Measurements from ENCODE around the gene SPTBN4. TPM values are rescaled to one million over a fixed set of nuclear protein-coding genes. Genes with fewer than 3 reads are reported as not detected.

Gene SPTBN4
- total and polyA plus RNA-seq, 2 of the 4 experiments (the other 2 are of a cell fraction): 0.72 to 0.91 TPM

- Histone ChIP-seq H3K18ac (ENCODE audit: low read depth, low read length) (no peak overlapping the region), H3K56ac (ENCODE audit: extremely low read depth, insufficient read depth, low read length) (no peak overlapping the region), H2BK15ac (ENCODE audit: low read depth, low read length) (no peak overlapping the region), H2BK20ac (ENCODE audit: low read depth, low read length) (no peak overlapping the region), H2AK5ac (ENCODE audit: low read depth, low read length) (no peak overlapping the region), H3K27ac (ENCODE audit: insufficient read depth, low read length) (no peak overlapping the region), H3K9me1 (ENCODE audit: insufficient read depth, low read length) (no peaks in the 10 kb centered on the region), H2AK9ac (replicated peaks; ENCODE audit: low read depth, low read length, poor library complexity) (no peak overlapping the region), H3K23ac (ENCODE audit: low read depth, low read length) (no peak overlapping the region), H3K9me3 (ENCODE audit: control insufficient read depth, insufficient read depth, low read length) (no peaks in the 10 kb centered on the region), H2AFZ (replicated peaks; ENCODE audit: low read length, poor library complexity) (no peak overlapping the region), H3K79me1 (ENCODE audit: low read depth in 1 of 2, low read length in 2 of 2) (no peaks in the 10 kb centered on the region), H4K5ac (ENCODE audit: low read depth, low read length) (no peak overlapping the region), H2BK120ac (ENCODE audit: low read depth, low read length) (no peak overlapping the region), H3K9ac (ENCODE audit: low read depth, low read length) (no peak overlapping the region), H3K27me3 (ENCODE audit: control insufficient read depth, insufficient read depth, low read length) (peaks cover 24% of the 10 kb centered on the region), H2BK5ac (ENCODE audit: low read depth, low read length, poor library complexity, severe bottlenecking) (no peak overlapping the region), H3K4me2 (ENCODE audit: low read depth, low read length) (no peak overlapping the region), H3K4me3 (ENCODE audit: insufficient read depth, low read depth, low read length) (no peak overlapping the region), H3K4ac (ENCODE audit: low read depth, low read length) (no peak overlapping the region), H4K8ac (ENCODE audit: low read depth in 2 of 2, low read length in 2 of 2) (no peak overlapping the region), H4K91ac (ENCODE audit: insufficient read depth, low read depth, low read length) (no peak overlapping the region), H3K4me1 (ENCODE audit: control insufficient read depth, insufficient read depth, low read length) (no peaks in the 10 kb centered on the region), H3K14ac (replicated peaks; ENCODE audit: low read depth, low read length) (no peak overlapping the region), H3K36me3 (ENCODE audit: control insufficient read depth, insufficient read depth, low read length) (no peaks in the 10 kb centered on the region), H4K20me1 (ENCODE audit: insufficient read depth, low read length) (no peaks in the 10 kb centered on the region)
- DNase-seq (peak; percentile 29), ATAC-seq (ENCODE audit: low read depth) (no peak)
- no CpG with 5 or more reads among the region's 8 CpGs for WGBS, 2 experiments (ENCODE audit: extremely low coverage in 2 of 2, insufficient read length in 1 of 2)
- ChIA-PET CTCF (interaction anchor here (1.5 kb wide), 1 partner anchor 56 kb away, joined by 10 read pairs; the partner anchor contains the start of gene BLVRB), POLR2A (ENCODE audit: unreplicated experiment) (no interaction called here)
- no peak for TF ChIP-seq POLR2A (IDR thresholded peaks at IDR 0.05; ENCODE audit: low read depth, low read length)
- TF ChIP-seq MXI1 (IDR thresholded peaks at IDR 0.05; ENCODE audit: borderline replicate concordance, low read depth, low read length): no peak
- TF ChIP-seq CEBPB (IDR thresholded peaks at IDR 0.05; ENCODE audit: low read depth, low read length): no peak
- TF ChIP-seq MAFK (IDR thresholded peaks at IDR 0.05; ENCODE audit: low read depth, low read length): no peak
- no peak for TF ChIP-seq RCOR1 (IDR thresholded peaks at IDR 0.05; ENCODE audit: insufficient replicate concordance, low read length)
- peak; percentile 26; the same call in 1 of the 2 replicates for TF ChIP-seq SMC3 (IDR thresholded peaks at IDR 0.05; ENCODE audit: low read depth, low read length)
- TF ChIP-seq ELK1 (IDR thresholded peaks at IDR 0.05; ENCODE audit: borderline replicate concordance, low read depth, low read length): no peak
- no peak for TF ChIP-seq USF2 (IDR thresholded peaks at IDR 0.05; ENCODE audit: low read depth, low read length)
- TF ChIP-seq CHD1 (IDR thresholded peaks at IDR 0.05; ENCODE audit: low read depth, low read length): no peak
- peak; percentile 41 for TF ChIP-seq CTCF (conservative IDR thresholded peaks at IDR 0.05; ENCODE audit: low read depth, low read length)
- peak; percentile 33; the same call in 1 of the 2 replicates for TF ChIP-seq RAD21 (IDR thresholded peaks at IDR 0.05; ENCODE audit: low read length)
- no peak for TF ChIP-seq NFE2L2 (IDR thresholded peaks at IDR 0.05; ENCODE audit: low read depth, low read length)
- no peak for TF ChIP-seq RFX5 (IDR thresholded peaks at IDR 0.05; ENCODE audit: low read depth, low read length)
- no peak for TF ChIP-seq FOS (IDR thresholded peaks at IDR 0.05; ENCODE audit: low read depth, low read length)
- TF ChIP-seq BHLHE40 (IDR thresholded peaks at IDR 0.05; ENCODE audit: low read depth, low read length): no peak
- TF ChIP-seq MAZ (IDR thresholded peaks at IDR 0.05; ENCODE audit: borderline replicate concordance, low read depth, low read length): no peak
- dilution Hi-C loops (cut with HindIII; ENCODE audit: low sequenced_read_pairs, unreplicated experiment): no loop called here
- intact Hi-C loops (cut with micrococcal nuclease): loop anchor here (5.0 to 10.0 kb wide), 2 partner anchors 56 to 214 kb away; partner anchors contain the start of genes BLVRB and SPTBN4
- no TSS peak for BruUV-seq (replicated peaks)
- in situ Hi-C loops (cut with MboI; ENCODE audit: low sequenced_read_pairs): loop anchor here (25.0 kb wide), 2 partner anchors 209 to 384 kb away; no protein-coding TSS in a partner anchor
These were observed 54.5 kb downstream of the SPTBN4 start for GRCh38 chr19:40521276-40521675.
